WTC11 (cell line): ENCODE measurements around the gene HNRNPR. TPM values are rescaled to one million over a fixed set of nuclear protein-coding genes. Genes with fewer than 3 reads are reported as not detected.
A peak's percentile ranks its signal among the peaks of the same experiment; 100 is the strongest.

Source experiments
- ATAC-seq: fragments of 200-7000 bp; cut with Tn5 transposase; 2 replicates; pipeline ENCODE4 v1.10.0; 2021; ENCODE audit warnings: mild to moderate bottlenecking, moderate library complexity
- CTCF ChIA-PET: fragments of 300-600 bp; sonication (Branson Sonifier 250); formaldehyde crosslinking; loops from one replicate; lab custom pipeline; 2021; ENCODE audit warnings: antibody characterized with exemption; lab: Charles Lee
- POLR2A ChIA-PET: fragments of 350-600 bp; sonication (Branson Sonifier 250); formaldehyde crosslinking; loops from one replicate; lab custom pipeline; 2021; ENCODE audit warnings: antibody characterized with exemption; lab: Charles Lee
- DNase-seq: peaks from one replicate; pipeline ENCODE4 v3.0.0; 2021; ENCODE audit warnings: low spot score
- H3K27ac Mint-ChIP-seq: 2 replicates; pipeline ENCODE4 v1.8.0; 2021; ENCODE audit warnings: mixed read lengths
- H3K27me3 Mint-ChIP-seq: 2 replicates; pipeline ENCODE4 v1.8.0; 2021; ENCODE audit warnings: low read depth, mild to moderate bottlenecking, moderate library complexity, mixed read lengths
- H3K36me3 Mint-ChIP-seq: 2 replicates; pipeline ENCODE4 v1.8.0; 2021; ENCODE audit warnings: mixed read lengths
- H3K4me1 Mint-ChIP-seq: 2 replicates; pipeline ENCODE4 v1.8.0; 2022; ENCODE audit warnings: mixed read lengths
- H3K4me3 Mint-ChIP-seq: 2 replicates; pipeline ENCODE4 v1.8.0; 2021; ENCODE audit warnings: mild to moderate bottlenecking, moderate library complexity, mixed read lengths
- H3K9me3 Mint-ChIP-seq: 2 replicates; pipeline ENCODE4 v1.8.0; 2021; ENCODE audit warnings: mixed read lengths
- ATF6 ChIP-seq: sonication (generic); formaldehyde crosslinking; IDR thresholded peaks from 2 replicates; pipeline ENCODE4 v1.8.1; 2023; ENCODE audit warnings: mild to moderate bottlenecking, missing genetic modification reagents
- CREM ChIP-seq: sonication (generic); formaldehyde crosslinking; IDR thresholded peaks from 2 replicates; pipeline ENCODE4 v1.8.1; 2022; ENCODE audit warnings: mild to moderate bottlenecking, missing genetic modification reagents, moderate library complexity
- FOXJ3 ChIP-seq: sonication (generic); formaldehyde crosslinking; IDR thresholded peaks from 2 replicates; pipeline ENCODE4 v1.9.0; 2021; ENCODE audit warnings: missing genetic modification reagents, mild to moderate bottlenecking, borderline replicate concordance
- FOXK1 ChIP-seq: sonication (generic); formaldehyde crosslinking; IDR thresholded peaks from 2 replicates; pipeline ENCODE4 v1.8.0; 2022; ENCODE audit warnings: mild to moderate bottlenecking, moderate library complexity, missing genetic modification reagents
- GRHL2 ChIP-seq: fragments of 250-450 bp; sonication (Bioruptor Pico); IDR thresholded peaks from 2 replicates; pipeline ENCODE4 v1.8.0; 2022; ENCODE audit warnings: mild to moderate bottlenecking, moderate library complexity; ENCODE audit not compliant: insufficient replicate concordance, severe bottlenecking
- IRF2 ChIP-seq: sonication (generic); formaldehyde crosslinking; IDR thresholded peaks from 2 replicates; pipeline ENCODE4 v1.8.0; 2022; ENCODE audit warnings: low read depth, missing genetic modification reagents, borderline replicate concordance
- JAZF1 ChIP-seq: fragments of 250-450 bp; sonication (Bioruptor Pico); IDR thresholded peaks from 2 replicates; pipeline ENCODE4 v1.9.0; 2021; ENCODE audit warnings: moderate library complexity, mild to moderate bottlenecking, inconsistent platforms
- JUN ChIP-seq: sonication (generic); formaldehyde crosslinking; IDR thresholded peaks from 2 replicates; pipeline ENCODE4 v1.8.0; 2023; ENCODE audit warnings: mild to moderate bottlenecking, missing genetic modification reagents
- NFYB ChIP-seq: sonication (generic); formaldehyde crosslinking; conservative IDR thresholded peaks from 2 replicates; pipeline ENCODE4 v1.8.0; 2022; ENCODE audit warnings: low read depth, missing genetic modification reagents
- TEAD4 ChIP-seq: sonication (generic); formaldehyde crosslinking; IDR thresholded peaks from 2 replicates; pipeline ENCODE4 v1.8.0; 2022; ENCODE audit warnings: mild to moderate bottlenecking, missing genetic modification reagents
- ZMAT4 ChIP-seq: fragments of 250-450 bp; sonication (Bioruptor Pico); IDR thresholded peaks from 2 replicates; pipeline ENCODE4 v1.9.0; 2021; ENCODE audit warnings: mild to moderate bottlenecking
- ZNF232 ChIP-seq: sonication (generic); formaldehyde crosslinking; IDR thresholded peaks from 2 replicates; pipeline ENCODE4 v1.8.0; 2022; ENCODE audit warnings: mild to moderate bottlenecking, missing genetic modification reagents
- ZNF263 ChIP-seq: sonication (generic); formaldehyde crosslinking; IDR thresholded peaks from 2 replicates; pipeline ENCODE4 v1.8.1; 2022; ENCODE audit warnings: low read depth, mild to moderate bottlenecking, moderate library complexity, missing genetic modification reagents
- ZNF423 ChIP-seq: fragments of 250-450 bp; sonication (Bioruptor Pico); IDR thresholded peaks from 2 replicates; pipeline ENCODE4 v2.1.2; 2022; ENCODE audit warnings: mild to moderate bottlenecking, moderate library complexity
- ZNF532 ChIP-seq: fragments of 250-450 bp; sonication (Bioruptor Pico); IDR thresholded peaks from 2 replicates; pipeline ENCODE4 v1.9.0; 2021; ENCODE audit warnings: mild to moderate bottlenecking, borderline replicate concordance
- total RNA-seq: library from RNA; stranded (reverse); gene quantifications from 3 replicates; pipeline ENCODE4 v1.2.3, GENCODE V29; 2021
- TF ChIP-seq, protein P1 (sequence below): sonication (generic); formaldehyde crosslinking; IDR thresholded peaks from 2 replicates; pipeline ENCODE4 v1.8.1; 2023; ENCODE audit warnings: mild to moderate bottlenecking, missing genetic modification reagents, borderline replicate concordance
- TF ChIP-seq, protein P2 (sequence below): sonication (generic); formaldehyde crosslinking; IDR thresholded peaks from 2 replicates; pipeline ENCODE4 v1.8.1; 2023; ENCODE audit warnings: mild to moderate bottlenecking, missing genetic modification reagents, moderate library complexity
- TF ChIP-seq, protein P3 (sequence below): sonication (generic); formaldehyde crosslinking; IDR thresholded peaks from 2 replicates; pipeline ENCODE4 v1.8.1; 2022; ENCODE audit warnings: low read depth, mild to moderate bottlenecking, moderate library complexity, missing genetic modification reagents, borderline replicate concordance
- TF ChIP-seq, protein P4 (sequence below): sonication (generic); formaldehyde crosslinking; IDR thresholded peaks from 2 replicates; pipeline ENCODE4 v1.8.1; 2022; ENCODE audit warnings: mild to moderate bottlenecking, moderate library complexity, missing genetic modification reagents

HNRNPR gene
- total RNA-seq, 1 experiment from 2014 or later, result 178 TPM

GRCh38 chr1:23344111-23344986 lies at the start of gene HNRNPR (continued):
- TF ChIP-seq ATF6 (CRISPR knock-in tag) (no peak), GRHL2 (CRISPR knock-in tag) (no peak), CREM (CRISPR knock-in tag) (no peak), FOXJ3 (CRISPR knock-in tag) (no peak), ZNF232 (CRISPR knock-in tag) (0 out of 2 replicates have a peak, but pooled peaks have one; percentile 27), ZNF263 (CRISPR knock-in tag) (no peak), ZNF423 (CRISPR knock-in tag) (no peak), TEAD4 (CRISPR knock-in tag) (peak; percentile 4; the same call in 1 of the 2 replicates), NFYB (CRISPR knock-in tag) (peak; percentile 90), IRF2 (CRISPR knock-in tag) (no peak), FOXK1 (peak; percentile 68), JUN (CRISPR knock-in tag) (no peak)

DNA sequence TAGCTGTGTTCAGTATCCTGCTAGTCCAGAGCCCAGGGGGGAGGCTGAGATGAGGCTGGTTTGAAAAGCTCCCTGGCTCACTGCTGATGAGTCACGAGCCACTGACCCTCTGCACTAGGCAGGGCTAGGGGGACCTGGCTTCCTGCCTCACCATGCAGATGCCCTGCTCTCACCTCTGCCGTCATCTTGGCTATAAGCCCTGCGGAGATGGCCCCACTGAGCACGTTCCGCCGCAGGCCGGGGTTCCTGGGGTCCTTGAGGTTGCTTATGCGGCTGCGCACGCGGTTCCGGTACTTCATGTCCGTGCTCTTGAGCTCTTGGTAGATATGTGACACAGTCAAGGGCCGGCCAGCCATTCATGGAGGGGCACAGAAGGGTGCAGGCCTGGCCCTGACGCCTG lies 49.6 kb upstream of the HNRNPR start:
- peaks cover 19% of the 10 kb centered on the region for H3K4me1 Mint-ChIP-seq
- H3K27ac Mint-ChIP-seq, result no peak overlapping the region
- no peaks in the 10 kb centered on the region for H3K27me3 Mint-ChIP-seq
- ChIA-PET POLR2A (interaction anchor here (1.0 kb wide), 1 partner anchor 49 kb away, joined by 4 read pairs; the partner anchor contains the start of gene HNRNPR), CTCF (interaction anchor here (1.3 to 3.1 kb wide), 3 partner anchors 10 to 378 kb away, joined by 3 to 36 read pairs (median 5); no protein-coding TSS in a partner anchor)
- TF ChIP-seq, protein P1, sequence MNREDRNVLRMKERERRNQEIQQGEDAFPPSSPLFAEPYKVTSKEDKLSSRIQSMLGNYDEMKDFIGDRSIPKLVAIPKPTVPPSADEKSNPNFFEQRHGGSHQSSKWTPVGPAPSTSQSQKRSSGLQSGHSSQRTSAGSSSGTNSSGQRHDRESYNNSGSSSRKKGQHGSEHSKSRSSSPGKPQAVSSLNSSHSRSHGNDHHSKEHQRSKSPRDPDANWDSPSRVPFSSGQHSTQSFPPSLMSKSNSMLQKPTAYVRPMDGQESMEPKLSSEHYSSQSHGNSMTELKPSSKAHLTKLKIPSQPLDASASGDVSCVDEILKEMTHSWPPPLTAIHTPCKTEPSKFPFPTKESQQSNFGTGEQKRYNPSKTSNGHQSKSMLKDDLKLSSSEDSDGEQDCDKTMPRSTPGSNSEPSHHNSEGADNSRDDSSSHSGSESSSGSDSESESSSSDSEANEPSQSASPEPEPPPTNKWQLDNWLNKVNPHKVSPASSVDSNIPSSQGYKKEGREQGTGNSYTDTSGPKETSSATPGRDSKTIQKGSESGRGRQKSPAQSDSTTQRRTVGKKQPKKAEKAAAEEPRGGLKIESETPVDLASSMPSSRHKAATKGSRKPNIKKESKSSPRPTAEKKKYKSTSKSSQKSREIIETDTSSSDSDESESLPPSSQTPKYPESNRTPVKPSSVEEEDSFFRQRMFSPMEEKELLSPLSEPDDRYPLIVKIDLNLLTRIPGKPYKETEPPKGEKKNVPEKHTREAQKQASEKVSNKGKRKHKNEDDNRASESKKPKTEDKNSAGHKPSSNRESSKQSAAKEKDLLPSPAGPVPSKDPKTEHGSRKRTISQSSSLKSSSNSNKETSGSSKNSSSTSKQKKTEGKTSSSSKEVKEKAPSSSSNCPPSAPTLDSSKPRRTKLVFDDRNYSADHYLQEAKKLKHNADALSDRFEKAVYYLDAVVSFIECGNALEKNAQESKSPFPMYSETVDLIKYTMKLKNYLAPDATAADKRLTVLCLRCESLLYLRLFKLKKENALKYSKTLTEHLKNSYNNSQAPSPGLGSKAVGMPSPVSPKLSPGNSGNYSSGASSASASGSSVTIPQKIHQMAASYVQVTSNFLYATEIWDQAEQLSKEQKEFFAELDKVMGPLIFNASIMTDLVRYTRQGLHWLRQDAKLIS (CRISPR knock-in tag), result no peak
- TF ChIP-seq, protein P2, sequence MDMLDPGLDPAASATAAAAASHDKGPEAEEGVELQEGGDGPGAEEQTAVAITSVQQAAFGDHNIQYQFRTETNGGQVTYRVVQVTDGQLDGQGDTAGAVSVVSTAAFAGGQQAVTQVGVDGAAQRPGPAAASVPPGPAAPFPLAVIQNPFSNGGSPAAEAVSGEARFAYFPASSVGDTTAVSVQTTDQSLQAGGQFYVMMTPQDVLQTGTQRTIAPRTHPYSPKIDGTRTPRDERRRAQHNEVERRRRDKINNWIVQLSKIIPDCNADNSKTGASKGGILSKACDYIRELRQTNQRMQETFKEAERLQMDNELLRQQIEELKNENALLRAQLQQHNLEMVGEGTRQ (CRISPR knock-in tag), result no peak
- TF ChIP-seq, protein P3, sequence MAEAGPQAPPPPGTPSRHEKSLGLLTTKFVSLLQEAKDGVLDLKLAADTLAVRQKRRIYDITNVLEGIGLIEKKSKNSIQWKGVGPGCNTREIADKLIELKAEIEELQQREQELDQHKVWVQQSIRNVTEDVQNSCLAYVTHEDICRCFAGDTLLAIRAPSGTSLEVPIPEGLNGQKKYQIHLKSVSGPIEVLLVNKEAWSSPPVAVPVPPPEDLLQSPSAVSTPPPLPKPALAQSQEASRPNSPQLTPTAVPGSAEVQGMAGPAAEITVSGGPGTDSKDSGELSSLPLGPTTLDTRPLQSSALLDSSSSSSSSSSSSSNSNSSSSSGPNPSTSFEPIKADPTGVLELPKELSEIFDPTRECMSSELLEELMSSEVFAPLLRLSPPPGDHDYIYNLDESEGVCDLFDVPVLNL (CRISPR knock-in tag), result no peak
- TF ChIP-seq TEAD4 (CRISPR knock-in tag), result no peak
- no peak for TF ChIP-seq ZNF532 (CRISPR knock-in tag)
- no peak for TF ChIP-seq ZMAT4 (CRISPR knock-in tag)
- TF ChIP-seq CREM (CRISPR knock-in tag), result no peak
- TF ChIP-seq, protein P4, sequence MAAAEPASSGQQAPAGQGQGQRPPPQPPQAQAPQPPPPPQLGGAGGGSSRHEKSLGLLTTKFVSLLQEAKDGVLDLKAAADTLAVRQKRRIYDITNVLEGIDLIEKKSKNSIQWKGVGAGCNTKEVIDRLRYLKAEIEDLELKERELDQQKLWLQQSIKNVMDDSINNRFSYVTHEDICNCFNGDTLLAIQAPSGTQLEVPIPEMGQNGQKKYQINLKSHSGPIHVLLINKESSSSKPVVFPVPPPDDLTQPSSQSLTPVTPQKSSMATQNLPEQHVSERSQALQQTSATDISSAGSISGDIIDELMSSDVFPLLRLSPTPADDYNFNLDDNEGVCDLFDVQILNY (CRISPR knock-in tag), result no peak
- TF ChIP-seq FOXJ3 (CRISPR knock-in tag), result no peak
- TF ChIP-seq JAZF1 (CRISPR knock-in tag), result no peak
- TF ChIP-seq GRHL2 (CRISPR knock-in tag), result no peak
- H3K36me3 Mint-ChIP-seq, result no peaks in the 10 kb centered on the region
- no peaks in the 10 kb centered on the region for H3K9me3 Mint-ChIP-seq
- ATAC-seq, result no peak
- no peak for DNase-seq
- H3K4me3 Mint-ChIP-seq, result no peak overlapping the region
